Liver (tissue), 3 donors: ENCODE results near the gene EPHB2.

Experiments used
- CTCF ChIP-seq: fragments of 150-350 bp; IDR thresholded peaks from 2 replicates; pipeline ENCODE4 v1.5.1; 2017; ENCODE audit warnings: improper control_type of control experiment, low read depth, low read length; ENCODE audit not compliant: missing input control
- RAD21 ChIP-seq, 2 donors: IDR thresholded peaks; 2 replicates each; pipeline ENCODE4 v1.6.1; 2016; ENCODE audit warnings: antibody characterized with exemption in 2 of 2, mild to moderate bottlenecking in 2 of 2
- ZBTB33 ChIP-seq: IDR thresholded peaks from 2 replicates; pipeline ENCODE4 v1.6.1; 2016; ENCODE audit warnings: antibody characterized with exemption
- donor health status: healthy.
- donor health status: healthy.

DNA sequence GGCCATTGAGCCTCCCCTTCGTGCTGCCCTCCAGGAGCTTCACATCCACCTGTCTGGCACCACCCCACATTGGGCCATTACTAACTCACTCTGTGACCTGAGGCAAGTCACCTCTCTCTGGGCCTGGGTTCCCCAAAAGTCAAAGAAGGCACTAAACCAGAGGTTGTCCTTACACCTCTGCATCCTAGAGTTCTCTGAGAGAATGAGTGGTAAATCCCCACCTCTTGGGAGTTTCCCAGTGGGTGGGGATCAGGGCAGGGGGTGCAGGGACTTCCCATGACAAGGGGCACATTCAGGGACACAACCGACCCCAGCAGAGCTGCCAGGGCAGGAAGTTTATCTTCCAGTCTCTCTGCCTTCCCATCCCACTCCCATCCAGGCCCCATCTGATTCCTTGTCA is 99.7 kb downstream of the EPHB2 start:
- TF ChIP-seq CTCF, result no peak
- no peak for TF ChIP-seq ZBTB33
- no peak for TF ChIP-seq RAD21 (IDR thresholded peaks at IDR 0.05)
